Fibroblast of the aortic adventitia (primary cell): Measurements from ENCODE around the gene UBALD2. TPM values are rescaled to one million over a fixed set of nuclear protein-coding genes. Genes with fewer than 3 reads are reported as not detected.

Experiments used
- DNase-seq: peaks from one replicate; pipeline ENCODE4 v3.0.0-alpha.2; 2010; ENCODE audit warnings: low read depth
- H3K4me3 ChIP-seq: 2 replicates; pipeline ENCODE4 v1.5.1; 2011; ENCODE audit warnings: low read depth, mild to moderate bottlenecking, control low read depth, low read length, moderate library complexity
- CTCF ChIP-seq: IDR thresholded peaks from 2 replicates; pipeline ENCODE4 v1.5.1; 2011; ENCODE audit warnings: mild to moderate bottlenecking, low read length, control low read depth, inconsistent platforms; ENCODE audit not compliant: insufficient read depth
- total RNA-seq: library from RNA; depleted of rRNA; stranded (reverse); fragments of >200 nt; gene quantifications from 2 replicates; pipeline ENCODE4 v1.2.3, GENCODE V29; 2012; ENCODE audit warnings: low replicate concordance

UBALD2 gene
- total RNA-seq, 1 donor = 3.7 TPM

GRCh38 chr17:76280650-76281049 lies 15.5 kb downstream of the UBALD2 start:
- DNase-seq = no peak
- no peak overlapping the region for H3K4me3 ChIP-seq
- no peak for TF ChIP-seq CTCF

- TF ChIP-seq CTCF = no peak
Observed at GRCh38 chr17:76281573-76282371, 16.6 kb downstream of the UBALD2 start.

GRCh38 chr17:76292567-76292966 lies 27.4 kb downstream of the UBALD2 start:
- H3K4me3 ChIP-seq = no peak overlapping the region
- TF ChIP-seq CTCF = no peak
- DNase-seq = no peak

More at GRCh38 chr17:76281573-76282371, 16.6 kb downstream of the UBALD2 start:
- H3K4me3 ChIP-seq = no peak overlapping the region
- DNase-seq = no peak

- no peak for TF ChIP-seq CTCF
- no peak for DNase-seq
- H3K4me3 ChIP-seq = no peak overlapping the region
Observed at GRCh38 chr17:76293106-76293505, 28.0 kb downstream of the UBALD2 start.

GRCh38 chr17:76296186-76296585 lies 31.0 kb downstream of the UBALD2 start:
- peak; percentile 55 for DNase-seq
- no peak overlapping the region for H3K4me3 ChIP-seq
- TF ChIP-seq CTCF = peak; percentile 29

GRCh38 chr17:76296889-76297288 lies 31.7 kb downstream of the UBALD2 start:
- no peak overlapping the region for H3K4me3 ChIP-seq
- no peak for DNase-seq
- TF ChIP-seq CTCF = no peak

- no peak for TF ChIP-seq CTCF
- H3K4me3 ChIP-seq = no peak overlapping the region
- no peak for DNase-seq
Observed at GRCh38 chr17:76297436-76297835, 32.3 kb downstream of the UBALD2 start.
